HG02884 (cell line): Measurements from ENCODE around the gene NXPH1.

Source experiments
- ATAC-seq: cut with Tn5 transposase; IDR thresholded peaks from one replicate; pipeline ENCODE4 v1.9.1; 2021; ENCODE audit warnings: mild to moderate bottlenecking, moderate library complexity; ENCODE audit not compliant: unreplicated experiment

The NXPH1 gene

DNA sequence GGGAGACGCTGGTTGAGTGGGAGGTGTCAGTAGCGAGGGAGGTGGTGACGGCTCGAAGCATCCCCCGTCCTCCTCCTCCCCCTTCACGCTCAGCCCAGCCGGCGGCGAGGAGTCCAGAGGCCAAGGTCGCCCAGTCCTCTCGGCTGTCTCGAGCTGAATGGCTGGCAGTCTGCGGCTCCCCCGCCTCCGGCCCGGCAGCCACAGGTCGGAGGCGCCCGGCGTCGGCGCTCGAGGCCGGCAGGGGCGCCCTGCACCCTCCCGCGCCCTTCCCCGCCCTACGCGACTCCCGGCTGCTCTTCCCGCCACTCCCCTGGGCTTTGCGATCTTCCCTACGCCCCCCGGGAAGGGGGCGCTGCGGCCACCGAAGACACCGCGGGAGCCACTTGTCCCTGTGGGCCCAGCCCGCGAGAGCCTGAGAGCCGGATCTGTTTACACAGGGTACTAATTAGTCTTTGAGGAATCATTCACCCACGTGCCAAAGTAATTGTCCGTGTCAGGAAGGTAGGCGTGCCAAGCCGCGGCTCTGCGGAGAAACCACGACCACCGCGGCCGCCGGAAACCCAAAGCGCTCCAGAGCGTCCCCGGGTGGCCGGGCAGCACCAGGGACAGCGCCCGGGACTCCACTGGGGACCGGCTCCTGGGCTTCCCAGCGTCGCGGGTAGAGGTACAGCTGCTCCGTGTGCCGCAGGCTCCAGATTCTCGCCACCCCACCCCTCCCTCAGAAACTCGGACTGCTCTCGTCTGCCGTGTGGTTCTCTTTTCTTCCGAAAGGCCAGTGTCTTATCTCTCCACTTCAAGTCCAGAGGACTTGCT is at the start of gene NXPH1:
Gene NXPH1, plus strand, starts transcription at position 133 of the 813 bp plus-strand sequence.
- no peak for ATAC-seq

DNA sequence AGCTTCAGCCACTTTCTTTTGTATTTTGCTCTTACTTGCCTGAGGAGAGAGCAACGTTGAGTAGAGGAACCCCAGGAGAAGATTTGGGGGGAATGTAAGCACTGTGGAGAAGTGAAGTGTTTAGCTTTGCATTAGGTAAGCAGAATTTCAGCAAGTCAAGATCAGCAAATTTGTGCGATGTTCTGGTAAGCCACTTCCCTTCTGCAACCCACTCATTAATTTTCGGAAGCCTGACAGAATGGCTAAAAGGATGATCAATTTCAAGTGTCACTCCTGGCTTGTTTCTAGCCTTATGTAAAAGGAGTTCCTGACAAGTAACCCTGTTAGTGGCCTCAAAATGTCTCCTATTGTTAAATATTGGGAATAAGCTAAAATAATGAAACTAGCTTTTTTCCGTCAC is 48.5 kb upstream of the NXPH1 start:
- ATAC-seq, result no peak

DNA sequence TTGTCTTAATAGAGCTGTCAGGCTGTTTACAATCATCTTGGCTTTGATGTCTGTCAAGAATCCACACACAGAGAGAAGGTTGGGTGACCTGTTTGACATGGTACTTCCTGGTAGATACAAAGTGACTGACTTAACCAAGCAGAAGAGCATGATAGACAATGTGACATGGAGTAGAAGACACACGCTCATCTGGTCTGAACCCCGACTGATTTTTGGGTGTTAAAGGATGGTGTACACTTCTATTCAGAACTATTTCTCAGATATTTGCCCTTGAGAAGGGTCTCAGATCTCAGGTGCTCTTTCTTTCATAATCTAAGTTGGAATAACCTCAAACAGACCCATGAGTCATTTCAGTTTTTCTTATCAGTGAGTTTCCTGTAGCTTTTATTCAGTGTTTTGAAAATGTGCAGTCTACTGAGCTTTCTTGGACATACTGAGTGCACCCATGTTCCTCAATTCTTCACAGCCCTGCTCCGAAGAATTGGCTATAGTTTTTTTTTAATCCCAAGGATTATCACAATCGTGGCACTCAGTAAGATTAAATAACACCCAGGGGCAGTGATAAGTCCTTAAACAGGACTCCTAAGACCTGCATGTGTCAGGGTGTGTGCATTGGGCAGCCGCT is 46.4 kb upstream of the NXPH1 start:
- ATAC-seq, result peak; percentile 75

DNA sequence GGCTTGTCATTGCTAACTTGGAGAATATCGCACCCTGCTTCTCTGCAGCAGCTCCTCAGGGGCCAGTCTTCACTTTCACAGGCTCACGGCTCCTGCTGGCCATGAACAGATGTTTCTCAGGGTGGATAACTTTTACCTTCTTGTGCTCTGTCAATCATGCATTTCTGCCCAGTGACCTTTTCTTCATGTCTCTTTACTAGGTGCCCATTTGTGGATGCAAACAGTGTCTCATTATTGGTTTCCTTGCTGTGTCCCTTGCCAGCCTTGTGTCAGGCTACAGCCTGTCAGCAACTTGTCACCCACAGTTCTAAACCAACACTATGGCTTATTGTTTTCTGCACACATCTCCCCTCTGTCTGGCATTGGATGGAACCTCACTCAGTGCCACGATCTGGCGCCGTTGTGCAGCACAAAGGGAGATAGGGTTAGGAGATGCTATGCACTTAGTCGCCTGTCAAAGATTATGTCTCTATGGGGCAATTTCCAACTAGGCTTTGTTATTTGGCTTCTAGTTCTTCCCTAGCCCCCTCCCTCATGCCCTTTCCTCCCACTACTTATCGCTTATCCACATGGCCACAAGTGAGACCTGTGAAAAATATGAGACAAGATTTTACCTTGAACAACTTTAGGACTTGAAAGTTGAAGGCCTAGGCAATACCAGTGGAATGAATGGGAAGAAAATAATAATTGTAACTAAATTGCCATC is 45.7 kb upstream of the NXPH1 start:
- ATAC-seq, result peak; percentile 41

DNA sequence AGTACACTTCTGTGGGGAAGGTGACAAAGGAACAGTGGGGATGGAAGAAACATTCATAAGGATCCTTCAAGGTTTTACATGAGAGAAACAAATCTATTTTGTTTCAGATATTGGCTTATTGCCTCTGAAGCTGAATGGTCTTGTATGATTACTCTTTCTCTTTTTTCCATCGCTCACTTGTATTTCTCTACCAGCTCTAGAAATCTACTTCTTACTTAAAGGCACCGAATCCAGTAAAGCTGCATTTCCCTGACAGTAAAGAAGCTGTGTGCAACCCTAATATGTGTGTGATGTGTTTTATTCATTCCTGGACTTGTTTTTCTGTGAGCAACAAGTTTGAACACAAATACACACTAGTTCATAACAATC is 45.2 kb upstream of the NXPH1 start:
- no peak for ATAC-seq

DNA sequence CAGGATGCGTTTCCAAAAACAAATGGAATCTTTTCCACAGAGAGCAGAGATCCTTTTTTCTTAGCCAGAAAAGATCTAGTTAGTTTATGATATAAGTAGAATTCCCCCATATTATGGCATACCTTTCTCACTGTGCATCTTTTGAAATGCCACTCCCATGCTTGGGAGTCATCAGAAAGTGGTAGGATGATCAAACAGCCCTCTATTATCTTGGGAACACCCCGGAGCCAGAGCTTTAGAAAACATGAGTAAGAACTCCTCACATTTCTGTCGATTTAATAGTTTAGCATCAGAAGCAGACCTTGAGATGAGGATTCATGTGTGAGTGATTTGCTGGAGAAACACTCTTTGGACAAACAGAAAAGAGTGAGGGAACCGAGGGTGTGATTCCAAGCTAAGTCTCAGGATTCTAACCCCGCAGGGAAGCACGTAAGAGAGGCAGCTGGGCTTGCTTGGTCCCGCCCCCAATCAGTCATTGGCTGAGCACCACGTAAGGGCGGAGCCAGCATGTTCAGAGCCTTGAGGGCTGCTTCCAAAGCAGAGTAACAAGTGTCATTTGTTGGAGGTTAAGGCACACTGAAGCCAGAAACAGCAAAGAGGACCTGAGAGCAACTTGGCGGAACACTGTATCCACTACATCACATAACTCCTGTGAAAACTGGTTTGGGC is 43.7 kb upstream of the NXPH1 start:
- no peak for ATAC-seq

DNA sequence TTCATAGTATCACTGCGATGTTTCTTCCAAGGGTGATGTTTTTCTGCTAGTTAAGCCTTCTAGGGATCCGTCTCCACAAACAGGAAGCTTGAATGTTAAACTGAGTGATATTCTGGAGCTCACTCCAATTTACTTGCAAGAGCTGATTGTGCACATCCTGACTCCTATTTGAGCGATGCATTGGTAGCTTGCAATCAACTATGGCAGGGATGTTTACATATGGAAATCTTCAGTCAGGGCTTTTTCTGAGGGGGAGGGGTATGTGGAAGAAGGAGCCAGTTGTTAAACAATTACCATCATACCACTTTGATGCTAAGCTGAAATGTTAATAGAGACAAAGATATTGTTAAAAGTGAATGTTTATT is 43.2 kb upstream of the NXPH1 start:
- no peak for ATAC-seq

DNA sequence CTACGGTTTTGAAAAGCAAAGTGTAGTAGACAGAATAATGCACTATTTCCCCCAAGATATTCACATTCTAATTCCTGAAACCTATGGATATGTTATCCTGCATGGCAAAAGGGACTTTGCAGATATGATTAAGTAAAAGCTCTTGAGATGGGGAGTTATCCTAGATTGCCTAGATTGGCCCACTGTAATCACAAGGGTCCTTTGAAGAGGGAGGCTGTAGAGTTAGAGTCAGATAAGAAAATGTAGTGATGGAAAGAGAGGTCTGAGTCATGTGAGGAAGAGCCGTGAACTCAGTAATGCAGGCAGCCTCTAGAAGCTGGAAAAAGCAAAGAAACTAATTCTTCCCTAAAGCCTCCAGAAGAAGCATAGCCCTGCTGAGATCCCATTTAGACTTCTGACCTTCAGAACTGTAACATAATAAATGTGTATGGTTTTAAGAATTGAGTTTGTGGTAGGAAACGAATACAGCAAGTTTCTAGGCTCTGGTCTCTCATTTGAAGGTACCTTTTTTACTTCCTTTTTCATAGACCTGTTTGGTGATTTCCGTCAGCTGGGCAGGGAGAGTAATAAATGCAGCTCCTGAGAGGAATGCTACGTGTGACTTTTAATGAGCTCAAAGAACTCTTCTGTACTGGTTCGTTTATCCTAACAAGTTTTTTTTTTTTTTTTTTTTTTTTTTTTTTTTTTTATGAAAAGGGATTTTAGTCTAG is 41.9 kb upstream of the NXPH1 start:
- peak; percentile 32 for ATAC-seq

DNA sequence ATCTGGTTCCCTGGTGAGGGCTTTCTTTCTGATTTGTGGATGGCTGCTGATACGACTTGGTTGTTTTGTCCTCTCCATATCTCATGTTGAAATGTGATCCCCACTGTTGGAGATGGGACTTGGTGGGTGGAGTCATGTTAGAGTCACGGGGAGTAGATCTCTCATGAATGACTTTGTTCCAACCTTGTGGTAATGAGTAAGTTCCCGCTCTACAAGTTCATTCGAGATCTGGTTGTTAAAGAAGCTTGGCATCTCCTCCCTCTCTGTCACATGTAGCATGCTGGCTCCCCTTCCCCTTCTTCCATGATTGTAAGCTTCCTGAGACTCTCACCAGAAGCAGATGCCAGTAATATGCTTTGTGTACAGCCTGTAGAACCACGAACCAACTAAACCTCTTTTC is 37.1 kb upstream of the NXPH1 start:
- ATAC-seq, result no peak

DNA sequence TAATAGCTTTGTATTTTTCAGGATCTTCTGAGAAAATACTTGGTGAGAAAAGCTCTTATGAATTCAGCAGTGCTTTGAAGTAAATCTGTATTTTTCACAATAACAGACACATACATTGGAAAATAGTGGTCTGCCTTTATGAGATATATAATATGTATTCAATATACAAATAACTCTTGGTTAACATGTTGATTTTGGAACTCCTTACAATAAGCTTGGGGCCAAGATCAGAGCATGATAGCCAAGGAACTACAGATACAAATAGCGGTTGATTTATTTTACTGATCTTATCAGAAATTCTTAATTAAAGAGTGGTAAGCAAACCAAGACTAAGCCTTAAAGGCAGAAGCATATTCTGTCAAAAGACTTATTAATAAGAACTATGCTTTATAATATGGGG is 24.5 kb upstream of the NXPH1 start:
- no peak for ATAC-seq

DNA sequence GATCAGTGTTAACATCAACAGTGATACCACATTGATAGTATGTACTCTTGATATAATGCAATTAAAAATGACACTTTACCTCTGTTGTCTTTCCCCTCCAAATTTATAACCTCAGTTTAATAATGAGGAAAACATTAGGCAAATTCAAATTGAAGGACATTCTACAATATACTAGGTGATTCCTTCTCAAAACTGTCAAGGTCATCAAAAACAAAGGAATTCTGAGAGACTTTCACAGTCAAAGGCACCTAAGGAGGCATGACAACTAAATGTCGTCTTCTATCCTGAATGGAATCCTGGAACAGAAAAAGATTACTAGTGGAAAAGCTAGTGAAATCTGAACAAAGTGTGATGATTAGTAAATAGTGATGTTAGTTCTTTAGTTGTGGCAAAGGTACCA is 22.3 kb upstream of the NXPH1 start:
- ATAC-seq, result no peak

DNA sequence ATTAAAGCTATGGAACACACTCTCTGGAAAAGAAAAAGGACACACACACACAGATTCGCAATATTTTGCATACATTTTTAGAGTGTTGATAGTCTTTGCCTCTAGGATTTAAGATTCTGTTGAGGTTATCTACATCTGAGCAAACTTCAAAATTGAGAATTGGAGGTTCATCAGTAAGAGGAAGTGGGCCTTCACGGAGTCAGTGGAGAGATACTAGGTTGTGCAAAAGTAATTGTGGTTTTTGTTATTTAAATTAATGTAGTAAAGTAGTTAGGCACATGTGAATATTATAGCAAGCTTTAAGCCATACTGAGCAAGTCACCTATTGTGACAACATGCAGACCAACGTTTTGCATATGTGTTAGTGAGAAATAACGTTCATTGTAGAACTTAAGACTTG is 19.8 kb upstream of the NXPH1 start:
- ATAC-seq, result no peak

DNA sequence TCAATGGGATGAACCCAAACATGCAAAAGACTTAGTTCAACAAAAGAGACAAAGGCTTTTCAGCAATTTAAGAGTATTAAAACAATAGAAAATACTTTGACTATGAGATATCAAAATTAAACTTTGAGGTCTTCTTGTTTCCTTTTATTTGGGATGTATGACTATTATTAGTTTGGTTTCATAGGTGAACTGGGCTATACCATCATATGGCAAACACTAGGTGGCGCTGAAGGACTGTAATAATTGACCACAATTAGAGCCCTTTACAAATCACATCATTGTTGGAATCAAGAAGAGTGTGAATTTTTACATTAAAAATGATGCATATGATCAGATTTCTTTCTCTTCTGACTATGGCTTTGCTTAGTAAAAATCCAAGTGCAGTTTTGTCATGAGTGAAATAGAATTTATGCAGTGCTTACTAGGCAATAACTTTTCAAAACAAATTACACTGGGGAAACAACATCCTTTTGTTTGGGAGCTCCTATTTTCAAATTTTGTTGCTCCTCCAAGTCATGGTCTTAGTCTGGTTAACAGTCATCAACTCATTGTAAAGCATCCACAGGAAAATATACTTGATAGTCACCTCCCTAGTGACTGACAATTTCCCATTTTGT is 14.7 kb upstream of the NXPH1 start:
- peak; percentile 80 for ATAC-seq

DNA sequence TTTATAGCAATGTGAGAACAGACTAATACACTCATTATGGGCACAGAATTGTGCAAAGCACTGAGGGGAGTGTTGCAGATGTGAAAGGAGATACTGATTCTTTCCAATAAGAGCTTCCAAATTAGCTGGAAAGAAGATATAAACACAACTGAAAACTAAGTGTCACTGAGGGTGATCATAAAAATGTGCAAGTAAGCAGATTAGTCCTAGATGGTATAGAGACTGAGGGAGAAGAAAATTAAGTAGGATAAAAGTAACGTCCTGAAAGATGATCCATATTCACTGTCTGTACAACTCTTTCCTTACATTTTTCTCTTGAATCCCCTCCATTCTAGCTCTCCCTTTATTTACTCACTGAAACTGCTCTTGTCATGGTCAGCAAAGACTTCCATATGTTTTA is 11.2 kb upstream of the NXPH1 start:
- no peak for ATAC-seq

DNA sequence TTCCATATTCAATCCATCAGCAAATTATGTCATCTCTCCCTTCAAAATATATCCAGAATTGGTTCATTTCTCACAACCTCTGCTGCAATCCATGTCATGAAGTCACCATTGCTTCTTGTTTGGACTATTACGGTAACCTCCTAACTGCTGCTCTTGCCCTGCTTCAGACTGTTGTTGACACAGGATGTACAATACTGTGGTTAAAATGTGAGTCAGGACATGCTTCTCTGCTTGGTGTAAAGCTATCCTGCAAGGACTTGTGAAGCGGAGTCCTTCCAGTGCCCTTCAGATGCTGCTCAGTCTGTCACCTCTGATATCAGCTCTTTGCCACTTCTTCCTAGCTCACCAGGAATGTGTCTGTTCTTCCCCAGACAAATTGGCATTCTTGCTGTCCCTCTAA is 10.4 kb upstream of the NXPH1 start:
- ATAC-seq, result no peak

DNA sequence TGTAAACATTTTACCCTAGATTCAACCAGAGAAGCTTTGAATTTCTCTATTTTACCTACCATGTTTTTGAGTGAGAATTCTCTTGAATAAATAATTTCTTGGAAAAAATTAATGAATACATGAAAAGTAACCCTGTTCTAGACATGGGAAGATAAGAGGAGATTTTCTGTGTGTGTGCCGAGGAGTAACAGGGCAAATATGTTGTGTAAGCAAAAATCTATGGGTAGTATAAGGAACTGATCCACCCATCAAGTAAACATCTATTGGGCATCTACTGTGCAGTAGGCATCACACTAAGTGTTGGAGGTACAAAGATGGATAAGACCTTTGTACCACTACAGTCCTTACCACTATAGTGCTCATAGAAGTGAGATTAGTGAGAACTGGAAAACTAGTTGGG is 8.2 kb upstream of the NXPH1 start:
- ATAC-seq, result no peak

DNA sequence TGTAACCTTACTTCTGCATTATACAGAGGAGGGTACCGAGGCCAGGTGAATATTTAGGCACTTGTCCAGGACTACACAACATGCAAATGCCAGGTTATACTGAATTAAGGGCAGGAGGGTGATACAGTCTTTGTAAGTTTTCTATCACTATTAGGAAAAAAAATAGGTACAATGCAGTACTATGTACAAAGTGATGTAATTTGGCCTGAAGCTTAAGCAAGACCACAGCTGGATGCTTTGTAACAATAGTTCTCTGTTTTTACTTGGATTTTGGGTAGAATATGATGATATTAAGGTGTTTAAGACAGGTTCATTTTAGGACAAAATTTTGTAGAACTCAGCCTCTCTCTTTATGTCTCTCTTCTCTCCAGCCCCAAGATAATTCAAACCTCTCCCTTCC is 2.8 kb upstream of the NXPH1 start:
- no peak for ATAC-seq

DNA sequence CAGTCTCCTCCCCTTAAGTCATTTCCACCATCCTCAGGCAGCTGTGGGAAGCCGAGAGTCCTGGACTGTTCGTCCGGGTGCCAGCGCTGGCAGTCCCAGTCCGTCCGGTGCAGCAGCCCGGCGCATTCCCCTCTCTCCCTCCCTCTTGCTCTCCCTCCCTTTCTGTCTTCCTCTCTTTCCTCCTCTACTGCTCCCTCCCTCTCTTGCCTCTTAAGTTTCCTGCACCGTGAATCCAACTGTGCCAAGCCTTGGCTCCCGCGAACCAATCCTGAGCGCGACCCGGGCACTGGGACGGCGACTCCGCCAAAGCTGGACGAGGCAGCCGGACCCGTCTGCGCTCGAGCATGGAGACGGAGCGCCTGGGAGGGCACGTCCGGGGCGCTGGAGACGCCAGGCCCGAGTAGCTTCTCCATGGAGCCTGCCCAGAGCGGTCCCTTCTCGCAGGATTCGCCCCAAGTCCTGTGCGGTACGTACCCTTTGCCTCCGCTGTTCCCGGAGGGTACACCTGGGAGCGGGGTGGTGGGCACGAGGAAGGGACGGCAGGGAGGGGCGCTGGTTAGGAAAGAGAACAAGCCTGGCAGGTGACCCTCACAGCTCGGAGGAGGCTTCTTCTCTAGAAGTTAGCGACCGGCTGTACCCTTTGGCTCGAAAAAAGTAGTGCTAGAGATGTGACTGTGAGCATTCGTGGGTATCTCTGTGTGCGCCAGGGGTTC is 1.0 kb downstream of the NXPH1 start:
- no peak for ATAC-seq

DNA sequence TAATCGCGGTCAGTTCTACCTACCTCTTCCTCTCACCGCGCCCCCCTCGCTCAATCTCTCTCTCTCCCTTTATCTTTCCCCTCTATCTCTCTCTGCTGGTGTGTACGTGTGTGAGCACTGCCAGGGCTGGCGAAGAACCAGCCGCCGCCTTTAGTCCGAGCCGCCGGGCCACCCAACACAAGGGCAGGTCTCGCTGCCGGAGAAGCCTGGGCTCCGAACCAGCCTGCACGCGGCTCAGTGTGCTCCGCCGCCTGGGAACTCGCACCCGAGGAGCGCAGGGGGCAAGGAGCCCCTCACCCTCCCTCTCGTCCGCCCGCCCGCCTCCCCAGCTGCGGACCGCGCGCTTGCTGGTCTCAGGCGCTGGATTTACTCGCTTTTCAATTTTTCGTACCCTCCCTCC is 1.7 kb downstream of the NXPH1 start:
- ATAC-seq, result no peak
